K562 (cell line): ENCODE measurements around the gene INO80E. TPM values are rescaled to one million over a fixed set of nuclear protein-coding genes. Genes with fewer than 3 reads are reported as not detected.

ENCODE experiments used
- ATF7 ChIP-seq: fragments of 450-650 bp; IDR thresholded peaks from 2 replicates; pipeline ENCODE4 v1.7.1; 2014; ENCODE audit warnings: mild to moderate bottlenecking, moderate library complexity
- BCOR ChIP-seq: fragments of 450-650 bp; IDR thresholded peaks from 2 replicates; pipeline ENCODE4 v1.6.1; 2016
- BHLHE40 ChIP-seq: IDR thresholded peaks from 2 replicates; pipeline ENCODE4 v1.6.1; 2011; ENCODE audit warnings: low read length, improper control_type of control experiment
- CBFA2T2 ChIP-seq: fragments of 450-650 bp; conservative IDR thresholded peaks from 2 replicates; pipeline ENCODE4 v1.6.1; 2017; ENCODE audit warnings: mild to moderate bottlenecking
- CBX2 ChIP-seq: fragments of 200-600 bp; sonication (generic); IDR thresholded peaks from one replicate; pipeline ENCODE4 v1.6.1; 2012; ENCODE audit warnings: mild to moderate bottlenecking, low read length, inconsistent platforms; ENCODE audit not compliant: insufficient read depth, poor library complexity, severe bottlenecking
- CEBPG ChIP-seq, 3 experiments: fragments of 200-800 bp in 1 of 3; sonication (Bioruptor generic) in 1 of 3; sonication (generic) in 1 of 3; formaldehyde crosslinking in 1 of 3; IDR thresholded peaks in 2 of 3; conservative IDR thresholded peaks in 1 of 3; 2 replicates each; pipeline versions ENCODE4 v1.6.1 to v1.8.0; 2016 to 2022; ENCODE audit warnings: missing compliant biosample characterization in 2 of 3, missing genetic modification characterization in 2 of 3, mild to moderate bottlenecking in 1 of 3, missing genetic modification reagents in 1 of 3
- COPS2 ChIP-seq: fragments of 450-650 bp; conservative IDR thresholded peaks from 2 replicates; pipeline ENCODE4 v1.6.1; 2016; ENCODE audit warnings: mild to moderate bottlenecking, moderate library complexity
- CREBBP ChIP-seq: IDR thresholded peaks from one replicate; pipeline ENCODE4 v1.6.1; 2012; ENCODE audit warnings: low read depth, mild to moderate bottlenecking, control low read depth, inconsistent platforms, low read length
- EGR1 ChIP-seq: fragments of 450-650 bp; conservative IDR thresholded peaks from 2 replicates; pipeline ENCODE4 v1.6.1; 2017; ENCODE audit warnings: mild to moderate bottlenecking
- GTF2F1 ChIP-seq: IDR thresholded peaks from 2 replicates; pipeline ENCODE4 v1.6.1; 2011; ENCODE audit warnings: low read depth, low read length, improper control_type of control experiment
- HCFC1 ChIP-seq: IDR thresholded peaks from 2 replicates; pipeline ENCODE4 v1.6.1; 2012; ENCODE audit warnings: low read depth, low read length, improper control_type of control experiment
- IRF1 ChIP-seq: sonication (generic); formaldehyde crosslinking; IDR thresholded peaks from 2 replicates; pipeline ENCODE4 v1.8.0; 2022; ENCODE audit warnings: missing genetic modification reagents, mild to moderate bottlenecking, borderline replicate concordance
- KLF10 ChIP-seq: fragments of 250-450 bp; sonication (Bioruptor Pico); IDR thresholded peaks from 2 replicates; pipeline ENCODE4 v1.6.1; 2021; ENCODE audit warnings: matching md5 sums
- MAFK ChIP-seq: IDR thresholded peaks from 2 replicates; pipeline ENCODE4 v1.6.1; 2011; ENCODE audit warnings: low read length, improper control_type of control experiment
- RBFOX2 ChIP-seq: fragments of 200-400 bp; formaldehyde crosslinking; IDR thresholded peaks from 2 replicates; pipeline ENCODE4 v1.6.1; 2017; ENCODE audit warnings: low read depth, mild to moderate bottlenecking, low read length, moderate library complexity
- TCF3 ChIP-seq: sonication (generic); formaldehyde crosslinking; IDR thresholded peaks from 2 replicates; pipeline ENCODE4 v1.4.0; 2020; ENCODE audit warnings: mild to moderate bottlenecking, missing genetic modification reagents
- TEAD1 ChIP-seq, 2 experiments: fragments of 450-650 bp in 1 of 2; sonication (generic) in 1 of 2; formaldehyde crosslinking; IDR thresholded peaks; 2 replicates each; pipeline versions ENCODE4 v1.4.0 to v1.8.0; 2020 to 2022; ENCODE audit warnings: mild to moderate bottlenecking in 2 of 2, missing genetic modification reagents in 1 of 2
- THAP7 ChIP-seq: fragments of 250-450 bp; sonication (Bioruptor Pico); IDR thresholded peaks from 2 replicates; pipeline ENCODE4 v1.5.0; 2021
- WHSC1 ChIP-seq: IDR thresholded peaks from one replicate; pipeline ENCODE4 v1.6.1; 2012; ENCODE audit warnings: low read length, control low read depth, inconsistent platforms
- XRCC5 ChIP-seq: fragments of 200-400 bp; formaldehyde crosslinking; IDR thresholded peaks from 2 replicates; pipeline ENCODE4 v1.6.1; 2017; ENCODE audit warnings: low read depth, mild to moderate bottlenecking, low read length
- ZBTB1 ChIP-seq: sonication (generic); formaldehyde crosslinking; IDR thresholded peaks from 2 replicates; pipeline ENCODE4 v1.8.1; 2023; ENCODE audit warnings: missing genetic modification reagents, low read depth, mild to moderate bottlenecking, borderline replicate concordance
- ZNF408 ChIP-seq: fragments of 250-450 bp; sonication (Bioruptor Pico); IDR thresholded peaks from 2 replicates; pipeline ENCODE4 v1.4.0; 2020; ENCODE audit warnings: low read depth, mild to moderate bottlenecking, moderate library complexity
- polyA plus RNA-seq, 8 experiments: library from polyadenylated mRNA; depleted of rRNA in 4 of 8; stranded (reverse) in 5 of 8; unstranded in 3 of 8; fragments of >200 nt; fragmentation: Nextera tagmentation in 2 of 8; fragmentation: Illumina TruSeq in 1 of 8; extraction: Ambion mirVana in 2 of 8; extraction: Trizol in 1 of 8; gene quantifications; 2 replicates each; pipeline versions ENCODE4 v1.2.1 to v1.2.3, GENCODE V29; 2011 to 2014; ENCODE audit warnings: inconsistent platforms in 1 of 8, missing spikeins in 1 of 8
- total RNA-seq, 7 experiments: library from RNA; depleted of rRNA in 6 of 7; stranded (reverse); fragments of >200 nt in 6 of 7; fragmentation: Illumina TruSeq in 2 of 7; extraction: Trizol in 2 of 7; gene quantifications; 2 replicates each; pipeline versions ENCODE4 v1.2.1 to v1.2.3, GENCODE V29; 2011 to 2021; ENCODE audit warnings: low replicate concordance in 1 of 7
- TF ChIP-seq, protein P1 (sequence below): sonication (generic); formaldehyde crosslinking; IDR thresholded peaks from 2 replicates; pipeline ENCODE4 v1.8.1; 2023; ENCODE audit warnings: mild to moderate bottlenecking, missing genetic modification reagents
- TF ChIP-seq, protein P2 (sequence below): fragments of 450-650 bp; IDR thresholded peaks from 2 replicates; pipeline ENCODE4 v1.6.1; 2016
- TF ChIP-seq, protein P3 (sequence below): fragments of 200-800 bp; sonication (Bioruptor generic); IDR thresholded peaks from 2 replicates; pipeline ENCODE4 v1.6.1; 2017; ENCODE audit warnings: missing genetic modification characterization, missing compliant biosample characterization

INO80E gene
- total and polyA plus RNA-seq, 9 of the 15 experiments (the other 6 are each of a cell fraction or from before 2014, with no cell fraction given): 0.31 to 102 (median 49.3) TPM

- TF ChIP-seq, protein P1, sequence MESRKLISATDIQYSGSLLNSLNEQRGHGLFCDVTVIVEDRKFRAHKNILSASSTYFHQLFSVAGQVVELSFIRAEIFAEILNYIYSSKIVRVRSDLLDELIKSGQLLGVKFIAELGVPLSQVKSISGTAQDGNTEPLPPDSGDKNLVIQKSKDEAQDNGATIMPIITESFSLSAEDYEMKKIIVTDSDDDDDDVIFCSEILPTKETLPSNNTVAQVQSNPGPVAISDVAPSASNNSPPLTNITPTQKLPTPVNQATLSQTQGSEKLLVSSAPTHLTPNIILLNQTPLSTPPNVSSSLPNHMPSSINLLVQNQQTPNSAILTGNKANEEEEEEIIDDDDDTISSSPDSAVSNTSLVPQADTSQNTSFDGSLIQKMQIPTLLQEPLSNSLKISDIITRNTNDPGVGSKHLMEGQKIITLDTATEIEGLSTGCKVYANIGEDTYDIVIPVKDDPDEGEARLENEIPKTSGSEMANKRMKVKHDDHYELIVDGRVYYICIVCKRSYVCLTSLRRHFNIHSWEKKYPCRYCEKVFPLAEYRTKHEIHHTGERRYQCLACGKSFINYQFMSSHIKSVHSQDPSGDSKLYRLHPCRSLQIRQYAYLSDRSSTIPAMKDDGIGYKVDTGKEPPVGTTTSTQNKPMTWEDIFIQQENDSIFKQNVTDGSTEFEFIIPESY (CRISPR knock-in tag): no peak
- TF ChIP-seq BCOR (no peak), XRCC5 (no peak), ATF7 (no peak), TEAD1 (CRISPR knock-in tag; IDR thresholded peaks at IDR 0.05) (no peak), CREBBP (no peak), CBX2 (no peak), ZBTB1 (CRISPR knock-in tag) (no peak), HCFC1 (no peak), EGR1 (peak; percentile 80), WHSC1 (no peak), MAFK (peak; percentile 93), COPS2 (no peak), ZNF408 (CRISPR knock-in tag) (no peak), IRF1 (CRISPR knock-in tag) (no peak), GTF2F1 (no peak), CEBPG (CRISPR knock-in tag; IDR thresholded peaks at IDR 0.05) (no peak), CEBPG (tag; conservative IDR thresholded peaks at IDR 0.05 in 1 of 2, IDR thresholded peaks at IDR 0.05 in 1 of 2) (no peak), KLF10 (no peak), RBFOX2 (no peak), THAP7 (CRISPR knock-in tag) (no peak), TCF3 (CRISPR knock-in tag) (peak; percentile 68), BHLHE40 (0 out of 2 replicates have a peak, but pooled peaks have one; percentile 13), CBFA2T2 (peak; percentile 65)
- TF ChIP-seq, protein P2, sequence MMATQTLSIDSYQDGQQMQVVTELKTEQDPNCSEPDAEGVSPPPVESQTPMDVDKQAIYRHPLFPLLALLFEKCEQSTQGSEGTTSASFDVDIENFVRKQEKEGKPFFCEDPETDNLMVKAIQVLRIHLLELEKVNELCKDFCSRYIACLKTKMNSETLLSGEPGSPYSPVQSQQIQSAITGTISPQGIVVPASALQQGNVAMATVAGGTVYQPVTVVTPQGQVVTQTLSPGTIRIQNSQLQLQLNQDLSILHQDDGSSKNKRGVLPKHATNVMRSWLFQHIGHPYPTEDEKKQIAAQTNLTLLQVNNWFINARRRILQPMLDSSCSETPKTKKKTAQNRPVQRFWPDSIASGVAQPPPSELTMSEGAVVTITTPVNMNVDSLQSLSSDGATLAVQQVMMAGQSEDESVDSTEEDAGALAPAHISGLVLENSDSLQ: 0 out of 2 replicates have a peak, but pooled peaks have one; percentile 6
- TF ChIP-seq, protein P3, sequence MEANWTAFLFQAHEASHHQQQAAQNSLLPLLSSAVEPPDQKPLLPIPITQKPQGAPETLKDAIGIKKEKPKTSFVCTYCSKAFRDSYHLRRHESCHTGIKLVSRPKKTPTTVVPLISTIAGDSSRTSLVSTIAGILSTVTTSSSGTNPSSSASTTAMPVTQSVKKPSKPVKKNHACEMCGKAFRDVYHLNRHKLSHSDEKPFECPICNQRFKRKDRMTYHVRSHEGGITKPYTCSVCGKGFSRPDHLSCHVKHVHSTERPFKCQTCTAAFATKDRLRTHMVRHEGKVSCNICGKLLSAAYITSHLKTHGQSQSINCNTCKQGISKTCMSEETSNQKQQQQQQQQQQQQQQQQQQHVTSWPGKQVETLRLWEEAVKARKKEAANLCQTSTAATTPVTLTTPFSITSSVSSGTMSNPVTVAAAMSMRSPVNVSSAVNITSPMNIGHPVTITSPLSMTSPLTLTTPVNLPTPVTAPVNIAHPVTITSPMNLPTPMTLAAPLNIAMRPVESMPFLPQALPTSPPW (CRISPR knock-in tag): peak; percentile 22; the same call in 1 of the 2 replicates
Observed at GRCh38 chr16:30033270-30033669, 37.2 kb downstream of the INO80E start (continued).
